Bronchial epithelial cell (primary cell): ENCODE results near the gene MTA1. TPM values are rescaled to one million over a fixed set of nuclear protein-coding genes. Genes with fewer than 3 reads are reported as not detected.

Experiments used
- DNase-seq: peaks from one replicate; pipeline ENCODE4 v3.0.0-alpha.2; 2010; ENCODE audit warnings: low read depth
- FAIRE-seq: peaks from 2 replicates; lab custom pipeline; 2011; peaks lifted over from hg19 to GRCh38; lab: Jason Lieb, UNC
- H3K27me3 ChIP-seq: 2 replicates; pipeline ENCODE4 v1.5.1; 2011; ENCODE audit warnings: low read length; ENCODE audit not compliant: control insufficient read depth, insufficient read depth
- H3K36me3 ChIP-seq: 2 replicates; pipeline ENCODE4 v1.5.1; 2011; ENCODE audit warnings: low read length; ENCODE audit not compliant: control insufficient read depth, insufficient read depth
- H3K4me3 ChIP-seq: 2 replicates; pipeline ENCODE4 v1.5.1; 2011; ENCODE audit warnings: mild to moderate bottlenecking, low read depth, low read length, control low read depth
- CTCF ChIP-seq: IDR thresholded peaks from 2 replicates; pipeline ENCODE4 v1.5.1; 2011; ENCODE audit warnings: mild to moderate bottlenecking, moderate library complexity, low read length, control low read depth, inconsistent platforms; ENCODE audit not compliant: insufficient read depth, severe bottlenecking
- total RNA-seq: library from RNA; depleted of rRNA; stranded (reverse); fragments of >200 nt; gene quantifications from 2 replicates; pipeline ENCODE4 v1.2.1, GENCODE V29; 2014

The MTA1 gene
- total RNA-seq, 1 donor from 2014 or later: 25.5 TPM

DNA sequence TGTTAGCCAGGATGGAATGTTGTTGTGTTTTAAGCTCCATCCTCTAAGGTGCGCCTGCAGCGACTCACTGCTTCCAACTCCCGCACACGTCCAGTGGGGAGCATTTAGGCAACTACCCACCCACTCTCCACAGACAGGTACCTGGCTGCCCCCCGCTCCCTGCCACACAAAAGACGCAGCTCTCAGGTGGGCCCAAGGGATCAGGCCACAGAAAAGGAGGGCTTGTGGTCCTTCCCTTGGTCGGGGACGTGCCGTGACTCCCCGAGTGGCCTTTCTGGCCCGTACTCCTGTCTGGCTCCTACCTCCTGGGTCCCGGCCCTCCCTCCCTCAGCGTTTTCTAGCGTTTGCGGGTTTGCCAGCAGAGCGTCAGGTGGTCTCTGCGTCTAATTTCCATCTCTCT lies 87.6 kb downstream of the MTA1 start:
- Histone ChIP-seq H3K27me3 (peaks cover 4% of the 10 kb centered on the region), H3K4me3 (no peak overlapping the region), H3K36me3 (no peaks in the 10 kb centered on the region)
- DNase-seq (no peak), FAIRE-seq (no peak)
- no peak for TF ChIP-seq CTCF

- no peak for TF ChIP-seq CTCF
- H3K4me3 ChIP-seq: no peak overlapping the region
- DNase-seq (no peak), FAIRE-seq (peak; percentile 18)
- no peaks in the 10 kb centered on the region for H3K36me3 ChIP-seq
- peaks cover 4% of the 10 kb centered on the region for H3K27me3 ChIP-seq
These were observed 88.4 kb downstream of the MTA1 start for GRCh38 chr14:105508069-105508468.

- Histone ChIP-seq H3K4me3 (no peak overlapping the region), H3K27me3 (peaks cover 4% of the 10 kb centered on the region), H3K36me3 (no peaks in the 10 kb centered on the region)
- no peak for DNase-seq
- no peak for FAIRE-seq
- no peak for TF ChIP-seq CTCF
These were observed 89.0 kb downstream of the MTA1 start for GRCh38 chr14:105508601-105509000.

DNA sequence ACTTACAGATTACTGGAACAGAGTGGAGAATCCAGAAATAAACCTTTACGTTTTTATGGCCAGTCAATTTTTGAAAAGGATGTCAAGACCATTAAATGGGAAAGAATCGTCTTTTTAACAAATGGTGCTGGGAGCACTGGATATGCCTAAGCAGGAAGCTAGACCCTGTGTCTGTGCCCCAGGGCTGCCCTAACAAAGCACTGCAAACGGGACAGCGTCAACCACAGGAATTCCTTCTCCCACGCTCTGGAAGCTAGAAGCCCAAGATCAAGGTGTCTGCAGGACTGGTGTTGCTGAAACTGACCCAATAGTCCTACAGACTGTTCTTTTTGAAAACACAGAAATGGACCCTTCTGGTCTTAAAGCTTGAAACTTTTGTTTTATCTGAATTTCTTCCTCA lies 97.5 kb downstream of the MTA1 start:
- no peak for TF ChIP-seq CTCF
- H3K27me3 ChIP-seq: no peaks in the 10 kb centered on the region
- FAIRE-seq: no peak
- no peak overlapping the region for H3K4me3 ChIP-seq
- no peak for DNase-seq
- H3K36me3 ChIP-seq: no peaks in the 10 kb centered on the region

DNA sequence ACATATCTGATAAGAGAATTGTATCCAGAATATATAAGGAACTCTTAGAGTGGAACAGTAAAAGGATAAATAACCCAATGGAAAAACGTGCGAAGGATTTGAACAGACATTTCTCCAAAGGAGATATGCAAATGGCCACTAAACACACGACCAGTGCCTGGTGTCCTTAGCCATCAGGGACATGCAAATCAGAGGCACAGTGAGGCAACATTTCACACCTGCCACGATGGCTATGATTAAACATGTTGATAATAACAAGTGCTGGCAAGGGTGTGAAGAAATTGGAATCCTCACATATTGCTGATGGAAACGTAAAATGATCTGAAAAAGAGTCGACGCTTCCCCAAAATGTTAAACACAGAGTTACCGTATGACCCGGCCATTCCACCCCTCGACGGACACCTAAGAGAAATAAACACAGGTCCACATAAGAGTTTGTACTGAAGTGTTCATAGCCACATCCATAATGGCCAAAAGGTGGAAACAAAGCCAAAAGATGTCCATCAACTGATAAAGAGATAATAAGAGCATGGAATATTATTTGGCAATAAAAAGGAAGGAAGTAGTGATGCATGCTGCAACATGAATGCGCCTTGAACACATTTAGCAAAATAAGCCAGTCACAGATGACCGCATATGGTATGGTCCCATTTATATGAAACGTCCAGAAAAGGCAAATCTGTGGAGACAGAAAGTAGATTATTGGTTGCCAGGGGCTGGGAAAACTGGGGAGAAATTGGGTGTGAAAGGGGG lies 100.5 kb downstream of the MTA1 start:
- Histone ChIP-seq H3K27me3 (no peaks in the 10 kb centered on the region), H3K4me3 (no peak overlapping the region), H3K36me3 (no peaks in the 10 kb centered on the region)
- DNase-seq (no peak), FAIRE-seq (no peak)
- TF ChIP-seq CTCF: no peak

Other genes with a start within 250 kb of the MTA1 start
- 31.9 and 45.4 TPM in 2 replicates for gene NUDT14, start 238.5 kb upstream of the MTA1 start, total RNA-seq
- 63.4 and 75.8 TPM in 2 replicates for gene BTBD6, start 171.3 kb upstream of the MTA1 start, total RNA-seq
- gene BRF1, start 118.8 kb upstream of the MTA1 start, total RNA-seq: 22.3 and 24.0 TPM in 2 replicates
- 42.4 and 43.1 TPM in 2 replicates for gene PACS2, start 105.1 kb upstream of the MTA1 start, total RNA-seq
- 0.38 and 1.8 TPM in 2 replicates for gene TEX22, start 21.3 kb upstream of the MTA1 start, total RNA-seq
- 13.2 and 22.3 TPM in 2 replicates for gene CRIP2, start 55.0 kb downstream of the MTA1 start, total RNA-seq
- 1.5 TPM in 1 of 2 replicates, not detected in the other for gene CRIP1, start 67.1 kb downstream of the MTA1 start, total RNA-seq
- gene TEDC1, start 71.4 kb downstream of the MTA1 start, total RNA-seq: 4.5 and 5.4 TPM in 2 replicates
- 0.51 and 0.53 TPM in 2 replicates for gene TMEM121, start 106.8 kb downstream of the MTA1 start, total RNA-seq